COLO829 (cell line): ENCODE data around the gene AP2A1.
"Not testable (repeated sequence)": the region's sequence is repeated elsewhere in the genome, so short reads cannot be mapped to it uniquely, and the experiment has no call there.

Experiments used
- DNase-seq: peaks from one replicate; pipeline ENCODE4 v3.0.0; 2012; ENCODE audit warnings: low spot score

AP2A1 gene

DNA sequence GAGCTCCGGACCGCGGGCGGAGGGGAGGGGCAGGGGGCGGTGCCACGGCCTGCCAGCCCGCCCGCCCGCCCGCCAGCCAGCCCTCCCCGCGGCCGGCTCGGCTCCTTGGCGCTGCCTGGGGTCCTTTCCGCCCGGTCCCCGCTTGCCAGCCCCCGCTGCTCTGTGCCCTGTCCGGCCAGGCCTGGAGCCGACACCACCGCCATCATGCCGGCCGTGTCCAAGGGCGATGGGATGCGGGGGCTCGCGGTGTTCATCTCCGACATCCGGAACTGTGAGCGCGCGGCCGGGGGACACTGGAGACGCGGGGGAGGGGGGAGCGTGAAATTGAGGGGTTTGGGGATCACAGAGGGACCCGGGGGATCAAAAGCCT, at the start of gene AP2A1:
Gene AP2A1, plus strand, starts transcription at position 72 of the 370 bp plus-strand sequence. Its CDS starts 133 bp downstream, at position 205.
- DNase-seq: no peak

GRCh38 chr19:49718511-49718910, 48.3 kb upstream of the AP2A1 start:
- DNase-seq: no peak

GRCh38 chr19:49718991-49719390, 47.8 kb upstream of the AP2A1 start:
- DNase-seq: no peak

DNA sequence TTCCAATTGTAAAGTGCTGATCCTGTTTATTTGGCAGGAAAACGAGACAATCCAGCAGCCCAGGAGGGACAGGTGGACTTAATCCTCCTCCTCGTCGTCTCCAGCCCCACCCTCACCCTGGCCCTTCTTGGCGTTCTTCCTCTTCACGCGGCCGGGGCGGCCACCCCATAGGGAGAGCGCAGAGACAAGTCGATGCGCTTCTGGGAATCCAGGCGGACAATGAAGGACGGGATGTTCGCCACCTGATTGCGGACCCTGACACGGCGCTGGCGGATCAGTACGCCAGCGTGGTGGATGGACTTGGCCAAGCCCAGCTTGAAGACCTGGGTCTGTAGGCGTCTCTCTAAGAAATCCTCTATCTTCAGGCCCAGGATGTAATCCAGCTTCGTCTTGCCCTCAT, 47.4 kb upstream of the AP2A1 start:
- DNase-seq: not testable (repeated sequence)

DNA sequence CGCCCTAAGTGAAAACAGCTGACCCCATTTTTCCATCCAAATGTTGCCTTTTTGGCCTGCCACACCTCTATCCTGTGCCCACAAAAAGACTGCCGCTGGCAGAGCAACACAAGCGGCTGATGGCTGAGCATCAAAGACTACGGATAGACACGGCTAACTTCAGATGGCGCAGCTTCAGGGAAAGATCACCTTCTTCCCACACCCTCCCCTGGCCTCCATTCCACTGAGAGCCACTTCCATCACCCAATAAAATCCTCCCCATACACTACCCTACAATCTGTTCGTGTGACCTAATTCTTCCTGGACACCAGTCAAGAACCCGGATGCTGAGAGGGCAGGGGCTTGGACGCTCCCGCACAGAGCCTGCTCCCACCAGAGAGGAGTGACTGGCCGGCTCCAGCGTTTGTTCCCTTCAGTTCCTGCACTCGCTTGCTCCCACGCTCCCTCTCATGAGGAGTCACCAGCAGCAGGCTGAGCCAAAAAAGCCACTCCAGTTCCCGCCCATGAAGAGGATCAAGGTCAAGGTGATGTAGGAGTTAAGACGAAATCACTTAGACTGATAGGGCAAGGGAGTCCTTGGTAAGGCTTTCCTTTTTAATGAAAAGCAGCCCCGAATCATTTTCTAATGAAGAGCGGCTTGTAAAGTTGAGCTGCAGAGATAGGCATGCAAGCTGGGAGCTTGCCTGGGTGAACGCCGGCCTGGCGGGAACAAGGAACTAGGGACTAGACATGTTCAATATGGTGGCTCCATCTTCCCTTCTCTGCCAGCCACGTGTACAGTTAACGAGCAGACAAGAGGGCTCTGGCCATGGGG, 39.4 kb upstream of the AP2A1 start:
- no peak for DNase-seq

GRCh38 chr19:49730166-49730565, 36.6 kb upstream of the AP2A1 start:
- no peak for DNase-seq

- DNase-seq: no peak
Measured at GRCh38 chr19:49738268-49738667, 28.5 kb upstream of the AP2A1 start.

DNA sequence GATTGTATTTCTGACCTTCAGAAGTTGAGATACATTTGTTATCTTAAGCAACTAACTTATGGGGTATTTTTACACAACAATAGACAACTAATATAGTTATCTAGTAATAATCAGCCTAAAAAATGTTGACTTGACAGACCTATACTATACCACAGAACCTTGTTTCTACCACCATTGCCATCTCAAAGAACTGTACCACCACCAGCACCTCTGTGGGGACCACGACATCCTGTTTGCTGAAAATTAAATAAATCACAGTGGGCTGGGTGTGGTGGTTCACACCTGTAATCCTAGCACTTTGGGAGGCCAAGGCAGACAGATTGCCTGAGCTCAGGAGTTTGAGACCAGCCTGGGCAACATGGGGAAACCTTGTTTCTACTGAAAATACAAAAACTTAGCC, 27.7 kb upstream of the AP2A1 start:
- DNase-seq: no peak

DNA sequence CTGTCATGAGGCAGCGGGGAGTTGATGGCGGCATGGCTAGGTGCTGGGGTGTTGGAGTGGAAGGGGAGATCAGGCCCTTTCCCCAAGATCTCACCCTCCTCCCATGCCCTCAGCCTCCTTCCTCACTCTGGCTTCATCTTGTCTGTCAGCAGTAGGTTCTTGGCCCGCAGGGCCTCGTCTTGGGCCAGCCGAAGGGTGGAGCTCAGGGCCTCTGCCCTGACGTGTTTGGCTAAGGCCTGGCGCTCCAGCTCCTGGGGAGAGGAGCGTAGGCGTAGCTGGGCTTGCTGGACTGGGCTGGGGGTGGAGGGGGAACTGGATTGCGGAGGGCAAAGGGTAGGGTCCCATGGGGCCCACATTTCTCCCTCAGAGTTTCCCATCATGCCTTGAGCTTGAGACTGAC, 26.9 kb upstream of the AP2A1 start:
- no peak for DNase-seq

DNA sequence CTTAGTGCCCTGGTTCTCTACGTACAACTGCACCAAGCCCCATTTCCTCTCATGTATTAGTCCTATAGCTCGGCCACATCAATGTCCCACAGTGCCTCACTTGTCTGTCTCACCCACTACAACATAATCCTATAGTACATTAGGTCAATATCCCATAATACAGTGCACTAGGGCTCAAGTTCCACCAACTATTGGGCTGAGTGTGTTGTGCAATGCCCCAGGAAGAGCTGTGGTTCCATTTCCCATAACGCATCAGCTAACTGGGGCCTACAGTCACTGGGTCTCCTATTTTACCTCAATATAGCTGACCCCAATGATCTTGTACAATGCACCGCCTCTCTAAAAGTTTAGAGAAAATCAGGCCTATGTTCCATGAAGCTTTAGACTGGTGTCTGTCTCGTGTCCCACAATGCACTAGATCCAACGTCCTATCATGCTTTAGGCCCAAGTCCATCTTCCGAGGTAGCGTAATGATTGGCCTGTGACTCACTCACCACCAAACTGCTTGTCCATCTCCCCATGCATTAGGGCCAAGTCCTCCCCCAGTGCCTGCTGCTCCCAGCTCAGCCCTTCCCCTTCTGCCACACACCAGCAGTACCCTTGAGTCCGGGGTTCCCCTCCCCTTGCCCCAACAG, 25.5 kb upstream of the AP2A1 start:
- DNase-seq: no peak

DNA sequence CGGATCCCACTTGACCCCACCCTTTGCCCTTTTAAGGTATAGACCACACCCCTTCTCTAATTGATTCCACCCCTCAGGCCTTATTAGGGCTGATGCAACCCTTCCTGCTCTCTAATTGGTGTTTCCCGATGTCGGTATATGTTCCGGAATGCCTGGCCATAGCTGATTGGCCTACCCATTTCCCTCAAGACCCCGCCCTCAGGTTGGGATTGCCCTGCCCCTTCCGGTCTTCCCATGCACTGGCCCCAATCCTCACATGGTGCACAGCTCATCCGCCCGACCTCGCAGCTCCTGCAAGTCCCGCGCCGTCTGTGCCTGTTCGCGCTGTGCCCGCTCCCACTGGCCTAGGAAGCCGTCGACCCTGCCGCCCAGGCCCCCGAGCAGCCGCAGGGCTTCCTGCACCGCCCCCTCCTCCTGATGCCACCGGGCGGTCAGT, 21.8 kb upstream of the AP2A1 start:
- no peak for DNase-seq

DNA sequence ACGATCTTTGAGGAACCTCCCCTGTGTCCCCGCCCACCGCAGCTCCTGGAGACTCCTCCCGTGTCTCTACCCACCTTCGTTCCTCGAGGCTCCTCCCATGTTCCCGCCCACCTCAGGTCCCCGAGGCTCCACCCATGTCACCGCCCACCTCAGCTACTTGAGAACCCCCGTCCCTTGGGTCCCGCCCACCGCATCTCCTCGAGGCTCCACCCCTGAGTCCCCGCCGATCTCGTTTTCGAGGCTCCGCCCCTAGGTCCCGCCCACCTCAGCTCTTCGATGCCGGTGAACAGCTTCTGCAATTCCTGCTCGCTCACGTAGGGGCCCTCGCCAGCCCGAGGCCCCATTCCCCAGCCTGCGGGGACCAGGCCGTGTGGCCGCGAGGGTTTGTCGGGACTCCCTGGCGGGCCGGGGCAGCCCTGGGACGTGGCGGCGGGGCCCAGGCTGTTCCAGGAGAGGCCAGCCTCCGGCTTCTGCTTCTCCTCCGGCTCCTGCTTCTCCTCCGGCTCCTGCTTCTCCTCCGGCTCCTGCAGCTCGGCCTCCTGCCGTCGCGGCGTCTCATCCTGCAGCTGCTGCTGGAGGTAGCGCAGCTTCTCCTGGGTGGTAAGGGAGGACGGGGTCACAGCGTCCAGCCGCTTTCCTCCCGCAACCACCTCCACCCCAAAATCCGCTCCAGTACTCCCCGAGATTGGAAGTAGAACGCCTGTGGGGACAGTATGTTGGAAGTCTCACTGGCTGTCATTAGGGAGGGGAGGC, 20.4 kb upstream of the AP2A1 start:
- DNase-seq: peak; percentile 69

DNA sequence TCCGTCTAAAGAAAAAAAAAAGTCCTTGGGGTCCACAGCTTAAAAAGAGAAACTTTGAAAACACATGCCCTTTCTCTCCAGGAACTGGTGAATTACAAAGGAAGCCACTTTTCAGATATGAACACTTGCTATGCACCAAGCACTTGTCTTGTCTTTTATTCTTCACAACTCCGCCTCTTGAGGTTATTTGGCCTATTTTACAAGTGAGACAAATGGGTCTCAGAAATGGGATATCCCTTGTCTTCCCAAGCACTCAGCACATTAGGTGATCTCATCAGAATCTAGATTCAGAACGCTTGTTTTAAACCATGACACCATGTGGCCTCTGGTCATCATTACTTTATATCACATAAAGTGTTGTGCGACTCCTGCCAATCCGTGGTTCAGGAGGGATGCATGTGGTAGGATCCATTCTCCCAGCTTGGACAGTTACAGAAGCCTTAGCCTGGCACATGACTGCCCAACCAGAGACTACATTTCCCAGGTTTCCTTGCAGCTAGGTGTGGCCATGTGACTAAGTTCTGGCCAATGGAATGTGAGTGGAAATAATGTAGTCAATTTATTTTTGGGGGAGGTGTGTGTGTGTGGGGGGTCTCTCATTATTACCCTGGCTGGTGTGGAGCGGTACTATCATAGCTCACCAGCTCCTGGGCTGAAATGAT, 17.6 kb upstream of the AP2A1 start:
- DNase-seq: no peak

DNA sequence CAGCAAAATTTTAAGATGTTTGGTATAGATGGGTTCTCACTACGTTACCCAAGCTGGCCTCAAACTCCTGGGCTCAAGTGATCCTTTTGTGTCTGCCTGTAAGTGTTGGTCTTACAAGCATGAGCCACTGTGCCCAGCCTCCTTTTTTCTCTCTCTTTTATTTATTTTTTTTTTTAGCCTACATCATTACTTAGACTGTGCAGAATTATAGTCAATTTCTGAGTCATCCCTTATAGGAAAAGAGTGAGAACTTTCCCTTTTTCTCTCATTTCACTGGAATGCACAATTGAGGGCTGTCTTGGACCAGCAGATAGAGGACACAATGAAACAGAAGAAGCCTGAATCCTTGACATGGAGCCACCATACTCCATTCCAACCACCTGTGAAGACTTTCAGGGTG, 17.0 kb upstream of the AP2A1 start:
- DNase-seq: no peak

GRCh38 chr19:49752701-49753100, 14.1 kb upstream of the AP2A1 start:
- no peak for DNase-seq

DNA sequence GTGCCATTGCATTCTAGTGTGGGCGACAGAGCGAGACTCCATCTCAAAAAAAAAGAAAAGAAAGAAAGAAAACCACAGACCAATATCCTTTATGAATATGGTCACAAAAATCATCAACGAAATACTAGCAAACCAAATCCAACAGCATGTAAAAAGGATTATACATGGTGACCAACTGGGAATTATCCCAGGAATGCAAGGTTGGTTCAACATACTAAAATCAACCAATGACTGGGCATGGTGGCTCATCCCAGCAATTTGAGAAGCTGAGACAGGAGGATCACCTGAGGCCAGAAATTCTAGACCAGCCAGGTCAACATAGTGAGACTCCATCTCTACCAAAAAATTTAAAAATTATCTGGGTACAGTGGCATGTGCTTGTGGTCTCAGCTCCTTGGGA, 10.8 kb upstream of the AP2A1 start:
- no peak for DNase-seq

GRCh38 chr19:49758292-49758691, 8.5 kb upstream of the AP2A1 start:
- DNase-seq: no peak

DNA sequence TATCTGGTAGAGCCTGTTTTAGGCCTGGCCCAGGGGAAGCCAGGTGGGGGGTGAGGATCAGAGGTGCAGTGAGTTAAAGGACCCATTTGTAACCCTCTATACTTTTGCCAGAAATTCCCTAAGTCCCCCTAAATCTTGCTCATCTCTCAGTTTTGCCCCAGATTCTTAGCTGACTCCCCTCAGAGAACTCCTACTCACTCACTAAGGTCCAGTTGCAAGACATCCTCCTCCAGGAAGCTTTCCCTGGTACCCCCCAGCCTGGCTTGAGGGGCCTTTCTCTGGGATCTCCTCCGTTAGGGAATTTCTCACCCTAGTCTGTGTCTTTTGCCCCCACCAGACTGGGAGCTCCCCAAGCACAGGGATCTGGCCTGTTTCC, 5.6 kb upstream of the AP2A1 start:
- DNase-seq: no peak

DNA sequence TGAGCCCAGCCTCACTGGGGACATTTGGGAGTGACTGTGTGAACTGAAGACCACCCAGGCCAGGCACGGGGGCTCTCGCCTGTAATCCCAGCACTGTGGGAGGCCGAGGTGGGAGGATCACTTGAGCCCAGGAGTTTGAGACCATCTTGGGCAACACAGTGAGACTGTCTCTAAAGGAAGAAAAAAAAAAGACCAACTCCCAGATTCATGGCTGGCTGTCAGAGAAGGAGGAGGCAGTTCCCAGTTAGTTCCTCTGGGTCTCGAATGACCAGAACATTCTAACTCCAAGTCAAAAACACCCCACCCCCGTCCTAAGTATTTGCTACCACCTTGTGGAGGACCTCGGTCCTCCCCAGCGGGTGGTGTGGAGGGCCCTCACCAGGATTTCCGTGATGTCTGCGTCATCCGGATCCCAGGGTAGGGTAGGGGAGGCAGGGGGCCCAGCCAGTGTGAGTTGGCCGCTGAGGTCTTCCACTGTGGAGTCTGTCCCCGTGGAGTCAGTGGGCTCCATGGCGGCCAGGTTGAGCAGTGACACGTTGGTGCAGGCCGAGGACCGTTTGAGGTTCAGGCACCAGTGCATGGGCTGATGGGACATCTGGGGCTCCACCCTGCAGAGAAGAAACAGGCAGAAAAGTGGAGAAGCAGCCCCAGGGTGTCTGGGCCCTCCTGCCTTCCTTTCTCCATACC, 5.0 kb upstream of the AP2A1 start:
- DNase-seq: no peak

DNA sequence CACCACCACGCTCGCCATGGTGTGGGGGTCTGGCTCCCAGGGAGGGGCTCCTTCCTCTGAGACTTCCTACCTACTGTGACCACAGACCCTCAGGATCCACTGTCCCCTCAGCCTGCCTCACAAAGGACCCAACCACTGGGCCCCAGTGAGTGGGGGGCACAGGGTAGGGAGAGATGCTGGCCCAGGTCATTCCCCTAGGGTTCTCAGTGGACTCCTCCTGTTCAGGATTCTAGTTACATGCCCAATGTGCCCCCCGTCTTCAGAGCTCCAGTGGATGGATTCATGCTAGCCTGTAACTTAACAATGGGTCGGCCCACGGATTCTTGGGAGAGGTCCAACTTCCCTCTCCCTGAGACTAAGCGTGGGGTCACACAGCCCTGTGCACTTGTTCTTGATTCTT, 3.6 kb upstream of the AP2A1 start, which contains the start of gene TSKS:
Gene TSKS, minus strand, starts transcription at position 77 of the 400 bp plus-strand sequence. Its CDS starts 59 bp downstream, at position 18.
- DNase-seq: no peak

- DNase-seq: no peak
Measured at GRCh38 chr19:49764341-49764740, 2.5 kb upstream of the AP2A1 start.
